ENCODE results near the gene SLX4IP.

The SLX4IP gene

DNA sequence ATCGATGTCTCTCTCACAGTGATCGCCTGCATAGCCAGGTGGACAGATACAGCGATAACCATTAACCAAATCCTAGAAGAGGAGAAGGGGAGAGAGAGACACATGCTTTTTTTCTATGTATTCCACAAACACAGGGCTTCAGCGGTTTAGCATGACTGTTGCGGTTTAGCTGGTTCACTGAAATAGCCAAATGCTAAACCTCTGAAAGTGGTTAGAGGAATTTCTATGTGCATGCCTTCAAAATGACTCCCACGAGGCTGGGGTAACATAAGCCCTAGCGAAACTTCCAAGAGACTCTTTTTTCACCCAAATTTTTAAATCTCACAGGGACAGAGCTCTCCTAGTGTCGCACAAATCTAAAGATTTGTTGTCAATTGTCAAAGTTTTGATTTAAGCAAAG lies 213.5 kb downstream of the SLX4IP start:
- no peak for DNase-seq (ENCODE audit: low read depth in 3 of 3)

DNA sequence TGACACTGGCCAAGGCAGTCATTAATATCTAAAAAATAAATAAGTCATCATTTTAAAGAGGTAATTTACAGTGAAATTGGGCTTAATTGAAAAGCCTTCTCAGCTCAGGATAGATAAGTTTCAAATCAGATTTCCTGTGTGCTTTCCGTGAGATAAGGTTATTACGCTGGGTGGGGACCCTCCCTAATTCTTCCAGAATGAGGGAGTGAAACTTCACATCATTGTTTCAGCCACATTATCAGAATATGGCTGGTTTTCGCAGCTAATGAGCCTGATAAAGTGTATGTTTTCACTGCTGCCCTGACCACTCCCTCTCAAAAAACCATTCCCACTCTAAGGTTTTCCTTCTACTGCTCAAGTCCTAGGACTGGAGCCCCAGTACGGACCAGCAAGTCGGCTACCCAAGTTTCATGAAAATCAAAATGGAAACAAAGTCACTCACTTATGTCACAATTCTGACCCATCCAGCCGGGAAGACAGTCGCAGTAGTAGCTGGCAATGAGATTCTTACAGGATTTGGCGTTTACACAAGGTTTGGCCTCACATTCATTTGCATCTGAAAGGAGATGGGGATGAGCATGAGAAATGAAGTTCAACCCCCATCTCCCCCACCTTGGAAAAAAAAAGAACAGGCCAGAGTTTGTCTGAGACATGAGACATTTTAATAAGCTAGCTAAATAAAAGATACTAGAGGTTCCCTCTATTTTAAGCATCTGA lies 214.1 kb downstream of the SLX4IP start:
- no peak for DNase-seq (ENCODE audit: low read depth in 3 of 3)

DNA sequence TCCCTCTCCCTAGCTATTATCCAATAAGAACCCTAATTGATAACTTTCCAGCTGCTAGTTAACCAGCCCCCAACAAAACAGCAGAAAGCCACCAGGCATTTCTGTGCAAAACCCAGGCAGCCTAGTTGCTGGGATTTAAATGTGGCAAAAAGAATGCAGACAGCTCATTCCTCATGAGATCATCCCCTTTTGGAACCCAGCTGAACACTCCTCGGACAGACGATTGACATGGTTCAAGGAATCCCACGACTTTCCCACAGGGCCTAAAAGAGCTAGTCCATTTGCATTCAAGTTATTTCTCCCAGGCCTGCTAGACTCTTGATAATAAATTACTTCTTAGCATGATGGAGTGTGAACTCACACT lies 214.7 kb downstream of the SLX4IP start:
- DNase-seq (ENCODE audit: low read depth in 3 of 3), result no peak

DNA sequence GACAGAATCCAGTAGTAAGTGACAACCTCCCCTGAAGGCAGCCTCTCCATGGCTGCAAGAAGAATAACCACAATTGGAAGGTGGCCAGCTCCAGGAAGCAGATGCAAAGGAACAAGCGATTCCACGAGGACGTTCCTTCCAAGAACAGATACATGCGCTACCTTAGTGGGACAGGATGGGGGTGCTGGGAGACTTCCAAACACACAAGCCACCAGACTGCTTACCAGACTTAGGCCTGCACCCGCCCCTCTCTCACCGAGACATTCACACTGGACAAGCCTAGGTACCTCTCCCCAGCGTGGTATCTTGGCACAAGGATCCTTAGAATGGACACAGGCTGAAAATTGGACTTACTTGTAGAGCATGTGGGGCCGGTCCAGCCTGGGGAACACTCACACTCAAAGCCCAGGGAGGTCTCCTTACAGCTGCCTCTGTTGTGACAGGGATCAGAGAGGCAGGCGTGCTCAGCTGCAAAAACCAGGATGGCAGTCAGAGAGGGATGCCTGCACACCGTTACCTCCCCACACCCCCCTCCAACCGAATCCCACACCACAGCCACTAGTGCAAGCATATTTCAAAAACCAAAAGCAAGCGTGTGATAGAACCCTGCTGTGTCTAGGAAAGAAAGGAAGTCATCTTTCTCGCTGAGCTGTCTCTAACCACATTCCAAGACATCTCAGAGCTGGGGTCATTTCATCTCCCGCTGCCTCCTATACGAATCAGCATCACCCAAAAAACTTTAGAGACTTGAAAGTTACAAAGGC lies 216.3 kb downstream of the SLX4IP start:
- no peak for DNase-seq (ENCODE audit: low read depth in 3 of 3)

DNA sequence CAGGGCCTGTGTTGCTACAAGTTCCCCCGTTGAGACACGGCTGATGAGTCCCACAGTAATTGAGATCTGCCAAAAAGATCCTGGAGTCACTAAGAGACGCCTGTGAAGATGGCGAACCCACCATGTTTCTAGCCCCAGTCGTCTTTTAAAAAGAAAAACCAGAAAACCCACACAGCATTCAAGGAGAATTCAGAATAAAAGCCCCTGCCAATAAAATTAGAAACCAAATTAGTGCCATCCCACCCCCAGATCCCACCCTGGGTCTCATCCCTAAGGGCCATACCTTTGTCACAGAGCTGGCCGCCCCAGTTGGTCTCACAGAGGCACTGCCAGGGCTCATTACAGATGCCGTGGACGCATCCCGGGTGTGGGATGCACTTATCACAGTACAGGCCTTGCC lies 217.1 kb downstream of the SLX4IP start:
- DNase-seq (ENCODE audit: low read depth in 3 of 3), result no peak

DNA sequence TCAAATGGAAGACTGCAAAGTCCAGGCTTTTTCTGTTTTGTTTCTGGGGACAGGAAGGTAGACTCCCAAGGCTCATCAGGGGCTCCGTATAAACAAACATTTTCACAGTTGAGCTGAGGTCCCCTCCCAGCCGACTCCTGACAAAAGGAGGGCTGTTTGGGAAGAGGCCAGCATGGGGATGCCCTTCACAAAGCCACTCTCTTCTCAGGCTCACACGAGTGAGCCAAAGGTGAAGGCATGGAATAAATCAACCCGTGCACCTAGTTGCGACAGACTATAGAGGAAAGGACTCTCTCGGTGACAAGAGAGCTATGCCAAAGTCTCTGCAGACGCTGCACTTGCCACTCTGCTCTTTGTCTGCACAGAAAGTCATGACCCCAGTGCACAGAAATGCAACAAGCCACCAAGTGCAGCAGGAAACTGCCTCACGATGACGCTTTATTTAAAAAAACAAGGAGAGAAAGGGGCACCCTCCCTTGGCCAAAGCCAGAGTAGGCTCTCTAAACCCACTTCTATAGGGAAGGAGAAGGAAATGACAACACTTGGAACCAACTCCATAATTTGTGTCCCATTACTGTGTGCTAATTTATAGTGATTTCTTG lies 217.7 kb downstream of the SLX4IP start:
- DNase-seq (ENCODE audit: low read depth in 3 of 3), result no peak

DNA sequence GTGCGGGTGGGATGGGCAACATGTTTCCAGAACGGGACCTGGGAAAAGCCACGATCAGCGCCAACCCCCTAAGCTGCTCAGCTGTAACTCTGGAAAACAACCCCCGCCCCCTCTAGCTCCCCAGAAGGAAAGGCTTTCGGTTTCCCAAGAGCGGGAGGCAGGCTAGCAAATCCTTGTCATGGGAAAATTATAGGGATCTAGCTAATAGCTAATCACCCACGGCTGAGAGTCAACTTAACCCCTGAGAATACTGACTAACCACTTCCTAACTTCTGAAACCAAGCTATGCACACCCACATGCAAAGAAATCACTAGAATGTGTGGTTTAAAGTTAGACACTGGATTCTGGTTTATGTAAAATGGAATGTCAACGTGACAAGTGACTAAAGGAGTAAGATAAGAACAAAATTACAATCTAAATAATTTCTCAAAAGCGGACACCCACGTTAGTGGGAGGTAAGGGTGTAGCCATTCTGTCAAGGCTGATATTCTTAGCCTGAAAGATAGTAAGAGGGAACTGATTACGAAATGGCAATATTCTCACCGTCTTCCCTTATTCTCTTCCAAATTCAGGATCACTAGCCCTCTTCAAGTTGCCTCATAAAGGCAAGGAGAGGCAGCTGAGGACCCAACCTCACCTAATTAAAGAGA lies 218.6 kb downstream of the SLX4IP start:
- DNase-seq (ENCODE audit: low read depth in 3 of 3), result no peak

DNA sequence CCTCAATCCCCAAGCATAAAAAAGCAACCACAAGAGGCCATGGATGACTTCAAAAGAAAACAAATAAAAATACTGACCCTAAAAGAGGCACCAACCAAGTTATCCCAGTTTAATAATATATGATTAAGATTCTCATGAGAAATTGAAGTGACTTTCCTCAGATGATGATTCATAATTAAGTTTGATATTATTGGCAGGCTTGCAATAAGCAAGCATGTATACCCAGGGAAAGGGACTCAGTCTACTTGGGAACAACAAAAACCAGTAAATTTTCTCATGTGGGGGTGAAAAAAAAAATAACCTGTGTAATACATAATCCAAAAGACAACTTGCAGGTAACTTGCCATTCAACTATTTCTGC lies 219.1 kb downstream of the SLX4IP start:
- no peak for DNase-seq (ENCODE audit: low read depth in 3 of 3)

DNA sequence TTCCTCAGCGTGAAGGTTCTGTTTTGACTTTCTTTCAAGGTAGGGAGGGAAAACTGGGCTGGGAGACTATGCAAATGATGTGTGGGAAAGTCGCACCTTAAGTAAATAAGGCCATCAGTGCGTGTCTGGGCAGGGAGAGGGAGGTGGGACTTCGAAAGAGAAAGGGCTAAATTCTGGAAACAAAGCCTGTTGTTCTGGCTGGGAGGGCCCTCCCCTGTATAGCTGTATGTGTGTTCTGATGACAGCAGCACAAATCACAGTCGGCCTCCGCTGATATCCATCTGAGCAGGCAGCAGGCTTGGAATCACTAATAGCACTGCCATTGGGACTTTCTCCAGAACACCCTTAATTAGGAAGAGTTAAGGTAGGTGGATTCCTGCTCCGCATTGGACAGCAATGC lies 219.5 kb downstream of the SLX4IP start:
- no peak for DNase-seq (ENCODE audit: low read depth in 3 of 3)

DNA sequence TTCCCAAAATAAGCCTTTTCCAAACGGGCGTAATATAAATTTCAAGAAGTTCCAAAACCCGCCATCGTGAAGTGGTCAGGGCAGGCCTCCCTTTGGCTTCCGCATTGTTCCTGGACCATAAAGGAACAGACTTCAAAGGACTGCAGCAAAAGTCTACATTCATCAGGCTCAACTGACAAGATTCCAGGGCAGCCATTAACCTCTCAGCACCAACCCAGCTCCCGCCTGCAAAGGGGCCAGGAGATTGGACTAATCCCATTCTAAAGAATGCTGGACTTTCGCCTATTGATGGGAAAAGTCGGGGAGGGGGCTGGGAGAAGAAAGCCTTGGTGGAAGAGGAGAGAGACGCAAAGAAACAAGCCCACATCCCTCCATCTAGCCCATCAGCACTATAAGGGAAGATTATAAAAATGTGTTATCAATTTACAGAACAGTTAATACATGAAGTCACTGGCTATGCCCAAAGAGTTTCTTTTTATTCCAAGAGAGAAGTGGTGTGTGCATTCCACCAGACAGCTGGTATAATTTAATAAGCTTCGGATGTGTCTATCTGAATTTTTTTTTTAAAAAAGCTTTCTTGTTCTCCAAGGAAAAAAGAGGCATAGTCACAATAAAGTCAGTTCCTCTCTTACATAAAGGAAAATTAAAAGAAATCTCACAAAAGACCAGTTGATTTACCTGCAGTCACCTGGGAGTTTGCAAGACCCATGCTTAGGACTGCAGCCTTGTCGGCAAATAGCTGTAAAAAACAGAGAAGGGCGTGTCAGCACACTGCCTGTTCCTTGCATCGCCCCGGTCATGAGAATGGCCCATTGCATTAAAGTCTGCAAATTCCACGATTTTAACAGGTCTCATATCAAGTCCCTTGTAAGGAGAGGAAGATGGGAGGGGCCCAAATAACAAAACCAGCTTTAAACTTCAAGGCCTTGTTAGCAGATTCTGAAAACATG lies 220.9 kb downstream of the SLX4IP start:
- no peak for DNase-seq (ENCODE audit: low read depth in 3 of 3)

DNA sequence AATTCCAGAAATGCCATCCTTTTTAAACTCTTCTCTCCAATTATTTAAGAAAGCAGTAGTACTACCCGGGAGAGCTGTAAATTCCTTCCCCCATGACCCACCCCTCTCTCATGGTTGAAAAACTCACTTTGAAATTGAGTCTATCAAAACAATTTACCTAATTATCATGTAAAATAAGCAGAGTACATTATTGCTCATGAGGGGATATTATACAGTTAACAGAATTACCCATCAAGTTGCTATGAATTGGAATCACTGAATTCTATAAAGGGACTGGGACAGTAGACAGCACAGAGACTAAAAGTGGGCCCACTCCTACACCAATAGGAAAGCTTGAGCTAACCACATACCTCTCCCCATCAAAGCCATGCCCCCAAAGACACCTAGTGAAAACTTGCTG lies 222.3 kb downstream of the SLX4IP start:
- no peak for DNase-seq (ENCODE audit: low read depth in 3 of 3)

DNA sequence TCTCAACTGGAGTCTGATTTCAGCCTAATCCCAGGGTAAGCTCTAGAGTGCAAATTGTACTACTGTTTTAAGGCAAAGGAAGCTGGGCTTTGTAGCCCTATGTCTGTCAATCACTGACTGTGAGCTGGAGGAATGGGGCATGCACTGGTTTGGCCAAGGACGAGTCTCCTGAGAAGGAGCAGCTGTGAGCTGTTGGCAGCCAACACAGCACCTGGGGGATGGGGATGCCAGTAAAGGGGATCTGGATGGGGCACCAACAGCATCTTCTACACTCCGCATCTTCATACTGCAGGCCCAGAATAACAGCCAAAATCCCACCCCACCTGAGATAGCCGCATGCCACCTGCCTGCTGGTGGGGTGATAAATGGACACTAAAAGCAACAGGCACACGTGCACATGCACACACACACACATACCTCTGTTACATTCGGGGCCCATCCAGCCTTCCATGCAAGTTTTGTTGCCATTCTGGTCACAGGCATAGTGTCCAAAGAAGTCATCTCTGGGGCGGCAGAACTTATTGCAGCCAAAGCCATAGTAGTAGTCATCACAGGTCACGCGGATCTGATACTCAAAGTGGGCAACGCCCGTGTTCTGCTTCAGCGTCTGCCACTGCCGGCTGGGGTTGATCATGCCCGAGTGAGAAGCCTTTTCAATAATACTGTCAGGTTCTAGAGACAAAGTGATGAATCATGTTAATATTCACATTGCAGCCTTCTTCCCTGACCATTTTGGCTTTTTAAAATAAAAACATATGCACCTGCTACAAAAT lies 223.1 kb downstream of the SLX4IP start:
- DNase-seq (ENCODE audit: low read depth in 3 of 3), result no peak

DNA sequence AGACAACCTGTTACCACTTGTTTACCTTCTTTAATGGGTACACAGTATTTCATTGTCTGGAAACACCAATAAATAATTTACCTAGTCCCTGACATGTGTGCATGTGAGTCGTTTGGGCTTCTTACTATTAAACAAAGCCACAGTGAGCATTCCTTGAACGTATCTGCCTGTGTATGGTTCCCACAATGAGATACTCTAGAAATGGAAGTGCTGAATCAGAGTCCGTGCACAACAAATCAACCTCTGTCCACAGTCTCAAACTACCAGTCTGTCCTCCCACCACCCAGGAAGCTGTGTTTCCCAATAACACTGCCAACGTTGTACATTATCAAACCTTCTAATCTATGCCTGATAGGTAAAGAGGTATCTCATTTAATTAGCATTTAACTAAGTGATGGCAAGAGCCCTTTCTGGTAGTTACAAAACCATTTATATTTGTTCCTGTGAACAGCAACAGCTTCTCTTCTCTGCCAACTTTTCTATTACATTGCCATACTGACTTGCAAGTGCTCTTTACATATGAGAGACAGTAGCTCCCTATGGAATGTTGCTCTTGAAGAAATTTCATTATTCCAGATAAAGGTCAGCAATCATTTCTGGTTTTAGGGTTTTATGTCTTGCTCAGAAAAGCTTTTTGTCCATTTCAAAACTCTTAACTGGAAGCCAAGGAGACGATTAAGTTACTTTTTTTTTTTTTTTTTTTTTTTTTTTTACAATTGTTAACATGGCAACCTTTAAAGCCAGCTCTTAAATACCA lies 223.9 kb downstream of the SLX4IP start:
- no peak for DNase-seq (ENCODE audit: low read depth in 3 of 3)

DNA sequence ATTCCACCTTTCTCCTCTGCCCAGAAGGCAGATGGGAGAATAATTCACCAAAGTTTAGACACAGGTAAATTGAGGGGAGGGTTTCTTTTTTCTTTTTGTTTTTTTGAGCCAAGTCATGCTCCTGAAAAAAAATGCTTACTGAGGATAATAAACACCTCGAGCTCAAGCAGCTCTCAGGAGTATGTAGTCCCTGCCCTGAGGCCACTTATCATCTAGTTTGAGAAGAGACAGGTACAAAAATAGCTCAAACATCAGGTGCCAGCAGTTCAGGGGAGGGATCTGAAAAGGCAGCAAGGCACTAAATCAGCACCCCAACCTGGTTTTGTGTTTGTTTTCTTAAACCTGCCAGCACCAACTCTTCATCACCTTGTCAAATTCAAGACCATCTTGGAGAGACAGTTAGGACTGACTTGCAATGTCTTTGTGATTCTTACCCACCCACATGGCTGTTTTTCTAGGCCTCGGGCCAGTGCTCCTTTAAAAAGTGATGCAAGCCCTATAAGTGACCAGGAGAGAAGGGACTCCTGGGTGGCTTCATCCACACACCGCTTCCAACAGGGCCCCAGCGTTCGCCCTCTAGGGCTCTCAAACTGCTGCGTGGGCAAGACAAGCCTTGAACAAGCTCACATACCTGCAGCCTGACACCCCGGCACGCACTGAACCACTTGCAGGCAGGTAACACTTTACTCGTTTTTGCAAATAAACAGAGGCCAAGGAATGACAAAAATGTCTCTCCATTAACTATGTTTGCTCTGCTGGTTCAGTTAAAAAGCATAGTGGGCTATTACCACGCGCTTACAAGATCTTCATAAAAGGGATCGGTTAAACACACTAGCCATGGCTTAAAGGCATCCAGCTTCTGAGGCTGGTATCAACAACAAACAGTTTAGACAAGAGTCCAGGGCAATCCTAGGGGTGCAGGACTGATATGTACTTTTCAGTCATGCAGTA lies 224.8 kb downstream of the SLX4IP start:
- DNase-seq (ENCODE audit: low read depth in 3 of 3), result no peak

DNA sequence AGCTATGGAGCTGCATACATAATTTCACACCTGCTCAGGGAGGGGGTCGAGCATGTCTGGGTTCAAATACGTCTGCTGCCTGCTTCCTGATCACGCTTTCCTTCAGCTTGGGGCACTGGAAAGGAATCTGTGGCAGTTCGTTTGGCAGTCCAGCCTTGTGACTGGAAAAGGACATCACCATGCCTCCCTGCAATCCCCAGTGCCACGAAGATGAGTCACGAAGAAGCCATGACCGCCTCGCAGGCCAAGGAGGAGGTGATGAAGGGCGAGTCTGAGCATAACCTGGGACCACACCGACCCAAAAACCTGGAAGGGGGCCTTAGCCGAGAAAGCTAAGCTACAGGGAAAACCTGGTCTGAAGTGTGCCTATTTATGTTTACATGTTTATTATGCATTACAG lies 225.6 kb downstream of the SLX4IP start:
- no peak for DNase-seq (ENCODE audit: low read depth in 3 of 3)

DNA sequence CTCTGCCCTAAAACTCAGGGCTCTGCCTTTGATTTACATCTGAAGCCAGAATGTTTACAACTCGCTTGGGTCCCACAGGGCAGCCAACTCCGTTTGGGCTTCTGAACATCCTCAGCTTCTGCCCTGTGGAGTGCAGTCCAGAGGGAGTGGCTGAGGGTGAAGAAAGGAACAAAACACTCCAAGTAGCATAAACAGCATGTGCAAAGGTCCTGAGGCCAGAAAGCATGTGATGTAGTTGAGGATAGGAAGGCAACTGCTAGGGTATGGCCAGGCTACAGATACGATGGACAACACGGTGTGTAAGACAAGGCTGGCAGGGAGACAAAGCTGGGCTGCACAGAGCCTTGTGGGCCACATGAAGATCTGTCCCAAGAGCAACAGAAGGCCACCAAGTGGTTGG lies 226.2 kb downstream of the SLX4IP start:
- DNase-seq (ENCODE audit: low read depth in 3 of 3), result no peak

DNA sequence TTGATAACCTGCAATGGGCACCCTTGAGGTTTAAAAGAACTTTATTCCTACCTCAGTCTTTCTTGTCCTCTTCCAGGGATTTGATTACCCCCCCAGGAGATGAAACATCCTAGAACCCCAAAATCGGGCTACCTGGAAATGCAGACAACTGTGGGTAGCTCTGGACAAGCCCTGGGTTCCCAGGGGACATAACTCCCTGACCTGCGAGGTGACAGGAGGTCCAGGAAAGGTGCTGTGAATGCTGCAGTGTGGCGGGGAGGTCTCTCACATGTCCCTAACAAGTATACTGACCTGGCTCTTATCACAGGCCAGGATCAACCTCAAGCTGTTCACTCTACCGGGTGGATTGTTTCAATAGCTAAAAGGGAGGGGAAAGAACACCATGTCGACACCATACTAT lies 227.0 kb downstream of the SLX4IP start:
- DNase-seq (ENCODE audit: low read depth in 3 of 3), result no peak

DNA sequence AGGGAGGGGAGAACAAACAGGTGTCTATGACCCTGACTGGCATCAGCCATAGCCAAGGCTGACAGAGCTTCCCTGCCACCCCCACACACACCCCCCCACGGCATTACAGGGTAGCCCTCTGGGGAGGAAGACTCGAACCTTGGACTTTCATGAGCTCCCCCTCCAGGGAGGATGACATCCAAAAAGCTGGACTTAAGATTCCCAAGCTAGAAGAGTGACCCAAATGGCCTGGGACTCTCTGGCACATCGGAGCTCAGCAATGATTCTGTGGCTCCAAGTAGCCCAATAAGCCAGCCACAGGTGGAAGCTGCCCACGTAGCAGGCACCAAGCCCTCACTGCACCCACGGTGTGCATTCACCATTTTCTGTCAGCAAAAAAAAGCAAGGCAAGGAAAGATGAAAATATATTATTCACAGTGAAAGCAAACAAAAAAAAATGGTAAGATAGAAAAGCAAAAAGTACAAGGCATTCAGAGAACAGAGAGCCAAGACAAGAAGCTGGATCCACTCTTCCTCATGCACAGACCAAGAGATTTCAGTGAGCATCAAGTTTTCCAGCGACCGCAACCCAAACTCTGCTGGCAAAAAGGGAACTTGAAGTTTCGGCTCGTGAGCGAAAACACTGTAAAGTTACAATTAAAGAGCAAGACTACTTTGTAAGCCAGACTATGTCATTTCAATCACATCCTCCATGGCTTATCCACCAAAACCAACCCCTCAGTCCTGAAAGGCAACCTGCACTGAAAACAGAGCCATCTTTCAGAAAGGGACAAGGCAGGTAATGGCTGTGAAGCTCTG lies 227.8 kb downstream of the SLX4IP start:
- DNase-seq (ENCODE audit: low read depth in 3 of 3), result no peak

All from stimulated activated CD4-positive, alpha-beta T cell treated with anti-CD3 and anti-CD28 coated beads, TNF-alpha, amount 100 ng/mL, for 4 hours (primary cell).